NCI-H2029 (cell line): Measurements from ENCODE around the gene TP53TG3F.
"Not testable (repeated sequence)": the region's sequence is repeated elsewhere in the genome, so short reads cannot be mapped to it uniquely, and the experiment has no call there.

Experiments used
- DNase-seq: peaks from one replicate; lab custom pipeline; 2025; lab: John Stamatoyannopoulos, UW

Gene TP53TG3F

DNA sequence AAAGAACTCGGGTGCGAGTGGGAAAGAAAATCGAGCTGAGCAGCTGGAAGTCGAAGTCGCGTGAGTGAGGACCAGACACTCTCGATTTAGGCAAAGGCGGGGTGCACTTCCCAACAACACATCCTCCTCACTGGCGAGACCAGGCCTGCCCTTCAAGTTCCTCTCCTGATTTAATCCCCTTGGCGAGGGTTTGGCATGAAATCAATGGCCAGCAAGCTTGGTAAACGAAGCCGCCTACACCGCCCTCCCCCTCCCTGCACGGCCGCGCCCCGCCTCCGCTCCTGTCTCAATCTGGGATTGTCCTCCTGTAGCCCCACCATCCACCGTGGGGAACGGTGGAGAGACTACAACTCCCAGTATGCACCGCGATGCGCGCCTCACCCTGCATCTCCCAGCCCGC lies at the start of gene TP53TG3F:
TP53TG3F (plus strand) TSS at position 301 of the 400 bp plus-strand sequence; CDS start at position 369, 68 bp downstream.
- DNase-seq: not testable (repeated sequence)

DNA sequence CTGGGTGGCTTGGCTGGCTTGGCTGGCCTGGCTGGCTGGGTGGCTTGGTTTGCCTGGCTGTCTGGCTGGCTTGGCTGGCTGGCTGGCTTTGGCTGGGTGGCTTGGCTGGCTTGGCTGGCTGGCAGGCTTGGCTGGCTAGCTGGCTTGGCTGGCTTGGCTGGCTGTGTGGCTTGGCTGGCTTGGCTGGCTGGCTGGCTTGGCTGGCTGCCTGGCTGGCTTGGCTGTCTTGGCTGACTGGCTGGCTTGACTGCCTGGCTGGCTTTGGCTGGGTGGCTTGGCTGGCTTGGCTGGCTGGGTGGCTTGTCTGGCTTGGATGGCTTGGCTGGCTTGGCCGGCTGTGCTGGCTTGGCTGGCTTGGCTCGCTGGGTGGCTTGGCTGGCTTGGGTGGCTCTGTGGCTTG lies 32.2 kb downstream of the TP53TG3F start:
- DNase-seq: not testable (repeated sequence)

DNA sequence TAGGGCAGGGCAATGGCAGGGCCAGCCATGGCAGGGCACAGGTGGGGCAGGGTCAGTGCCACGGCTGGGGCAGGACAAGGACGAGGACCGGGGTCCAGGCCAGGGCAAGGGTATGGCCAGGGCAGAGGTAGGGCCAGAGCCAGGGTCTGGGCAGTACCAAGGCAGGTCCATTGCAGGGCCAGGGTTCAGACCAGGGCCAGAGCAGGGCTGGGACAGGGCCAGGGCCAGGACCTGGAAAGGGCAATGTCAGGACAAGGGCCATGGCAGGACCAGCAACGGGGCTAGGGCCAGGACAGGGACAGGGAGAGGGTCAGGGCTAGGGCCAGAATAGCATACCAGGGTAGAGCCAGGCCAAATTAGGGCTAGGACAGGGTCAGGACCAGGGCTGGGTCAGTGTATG lies 47.8 kb downstream of the TP53TG3F start:
- DNase-seq: not testable (repeated sequence)

- not testable (repeated sequence) for DNase-seq
These were observed 49.7 kb downstream of the TP53TG3F start for GRCh38 chr16:33509070-33509469.

DNA sequence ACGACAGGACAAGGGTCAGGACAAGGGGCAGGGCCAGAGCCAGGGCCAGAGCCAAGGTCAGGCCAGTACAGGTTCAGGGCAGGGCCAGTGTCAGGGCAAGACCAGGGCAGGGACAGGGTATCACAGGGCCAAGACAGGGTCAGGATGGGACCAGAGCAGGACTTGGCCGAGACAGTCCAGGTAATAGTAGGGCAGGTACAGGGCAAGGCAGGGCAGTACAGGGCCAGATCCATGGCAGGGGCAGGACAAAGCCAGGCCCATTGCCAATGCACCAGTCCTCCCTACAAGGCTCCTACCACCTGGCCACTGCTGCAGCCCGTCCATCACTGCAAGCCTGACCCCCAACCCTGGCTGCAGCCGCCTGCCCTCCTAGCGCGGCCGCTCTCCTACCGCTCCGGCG lies 50.5 kb downstream of the TP53TG3F start:
- DNase-seq: not testable (repeated sequence)
